Peyer's patch (tissue), 4 donors: ENCODE results near the gene MPDZ.

Source experiments
- POLR2A ChIP-seq, 2 donors: fragments of 450-650 bp; IDR thresholded peaks; one replicate each; pipeline ENCODE4 v1.5.1; 2017; ENCODE audit warnings: antibody characterized with exemption in 2 of 2, mild to moderate bottlenecking in 2 of 2, moderate library complexity in 2 of 2
- TF ChIP-seq, protein P1 (sequence below), 6 experiments: fragments of 450-650 bp in 4 of 6; fragments of 200-600 bp in 2 of 6; sonication (generic) in 1 of 6; IDR thresholded peaks; one replicate each; pipeline ENCODE4 v1.5.1; 2017 to 2019; ENCODE audit warnings: antibody characterized with exemption in 6 of 6, mild to moderate bottlenecking in 3 of 6, moderate library complexity in 1 of 6

DNA sequence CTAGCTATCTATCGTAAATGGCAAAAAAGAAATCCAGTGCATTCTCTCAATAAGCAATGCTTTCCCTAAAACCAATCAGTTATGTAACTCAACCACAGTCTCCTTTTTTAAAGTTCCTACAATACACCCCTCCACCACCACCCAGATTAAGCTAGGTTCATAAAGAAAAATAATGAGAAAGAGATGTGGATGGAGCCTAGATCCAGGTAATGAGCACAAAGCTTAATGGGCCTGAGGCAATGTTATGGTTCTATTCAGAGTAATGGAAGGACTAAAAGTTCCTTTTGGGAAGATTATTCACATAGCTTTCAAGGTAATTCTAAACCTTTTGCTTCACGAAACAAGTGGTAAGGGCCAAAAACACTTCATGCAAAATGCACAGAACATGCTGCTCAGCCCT lies 113.5 kb downstream of the MPDZ start:
- TF ChIP-seq, protein P1, sequence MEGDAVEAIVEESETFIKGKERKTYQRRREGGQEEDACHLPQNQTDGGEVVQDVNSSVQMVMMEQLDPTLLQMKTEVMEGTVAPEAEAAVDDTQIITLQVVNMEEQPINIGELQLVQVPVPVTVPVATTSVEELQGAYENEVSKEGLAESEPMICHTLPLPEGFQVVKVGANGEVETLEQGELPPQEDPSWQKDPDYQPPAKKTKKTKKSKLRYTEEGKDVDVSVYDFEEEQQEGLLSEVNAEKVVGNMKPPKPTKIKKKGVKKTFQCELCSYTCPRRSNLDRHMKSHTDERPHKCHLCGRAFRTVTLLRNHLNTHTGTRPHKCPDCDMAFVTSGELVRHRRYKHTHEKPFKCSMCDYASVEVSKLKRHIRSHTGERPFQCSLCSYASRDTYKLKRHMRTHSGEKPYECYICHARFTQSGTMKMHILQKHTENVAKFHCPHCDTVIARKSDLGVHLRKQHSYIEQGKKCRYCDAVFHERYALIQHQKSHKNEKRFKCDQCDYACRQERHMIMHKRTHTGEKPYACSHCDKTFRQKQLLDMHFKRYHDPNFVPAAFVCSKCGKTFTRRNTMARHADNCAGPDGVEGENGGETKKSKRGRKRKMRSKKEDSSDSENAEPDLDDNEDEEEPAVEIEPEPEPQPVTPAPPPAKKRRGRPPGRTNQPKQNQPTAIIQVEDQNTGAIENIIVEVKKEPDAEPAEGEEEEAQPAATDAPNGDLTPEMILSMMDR (IDR thresholded peaks at IDR 0.05) = no peak
- TF ChIP-seq POLR2A (IDR thresholded peaks at IDR 0.05) = no peak
